K562 (cell line): ENCODE data around the gene THRSP. TPM values are rescaled to one million over a fixed set of nuclear protein-coding genes. Genes with fewer than 3 reads are reported as not detected.

Experiments used
- ATAC-seq: fragments of 200-7000 bp; cut with Tn5 transposase; 3 replicates; pipeline ENCODE4 v1.9.1; 2020; ENCODE audit warnings: moderate library complexity
- BruUV-seq: library from RNA; stranded (reverse); fragments of 400-500 nt; replicated peaks from 2 replicates; lab custom pipeline; 2021; lab: Mats Ljungman, UMichigan
- CTCF ChIA-PET: fragments of 300-600 bp; formaldehyde crosslinking; extraction: SDS; loops from one replicate; lab custom pipeline; 2021; ENCODE audit warnings: low intra/inter-chr PET ratio; lab: Yijun Ruan, JAX
- POLR2A ChIA-PET: fragments of 300-600, 350-650 bp; sonication (Branson Sonifier 250); formaldehyde crosslinking; extraction: SDS; loops from one replicate; lab custom pipeline; 2021; ENCODE audit warnings: antibody characterized with exemption, inconsistent platforms; lab: Yijun Ruan, JAX
- DNase-seq, 4 experiments: peaks; one replicate each; pipeline versions ENCODE4 v3.0.0 to v3.0.0-alpha.2; 2011 to 2018; ENCODE audit warnings: low spot score in 3 of 4, mixed read lengths in 3 of 4; ENCODE audit errors: extremely low read depth in 1 of 4
- FAIRE-seq: peaks from 2 replicates; lab custom pipeline; 2011; peaks lifted over from hg19 to GRCh38; lab: Jason Lieb, UNC
- H2AFZ ChIP-seq: 2 replicates; pipeline ENCODE4 v1.6.0; 2011; ENCODE audit warnings: low read depth, low read length, control low read depth, inconsistent platforms
- H3K27ac ChIP-seq: fragments of 200-600 bp; 3 replicates; pipeline ENCODE4 v1.8.0; 2011; ENCODE audit warnings: low read depth, mild to moderate bottlenecking, control low read depth, inconsistent platforms, low read length, moderate library complexity, mixed read lengths; ENCODE audit errors: extremely low read depth
- H3K27me3 ChIP-seq, 2 experiments: fragments of 300-600 bp in 1 of 2; 2 replicates in 1 of 2; 3 replicates in 1 of 2; pipeline versions ENCODE4 v1.6.0 to v1.8.0; 2011; ENCODE audit warnings: inconsistent platforms in 2 of 2, low read length in 2 of 2, mild to moderate bottlenecking in 1 of 2, mixed read lengths in 1 of 2, moderate library complexity in 1 of 2; ENCODE audit not compliant: control insufficient read depth in 2 of 2, insufficient read depth in 2 of 2
- H3K36me3 ChIP-seq: fragments of 300-600 bp; 3 replicates; pipeline ENCODE4 v1.8.0; 2011; ENCODE audit warnings: mild to moderate bottlenecking, low read length, inconsistent platforms; ENCODE audit not compliant: control insufficient read depth, insufficient read depth
- H3K4me1 ChIP-seq, 2 experiments: fragments of 200-600 bp in 1 of 2; replicated peaks in 1 of 2; 2 replicates in 1 of 2; 3 replicates in 1 of 2; pipeline versions ENCODE4 v1.5.1 to v1.8.0; 2011; ENCODE audit warnings: inconsistent platforms in 2 of 2, low read length in 2 of 2, mild to moderate bottlenecking in 1 of 2, mixed read lengths in 1 of 2, moderate library complexity in 1 of 2; ENCODE audit not compliant: control insufficient read depth in 2 of 2, insufficient read depth in 2 of 2
- H3K4me2 ChIP-seq: 2 replicates; pipeline ENCODE4 v1.6.1; 2011; ENCODE audit warnings: low read length, control low read depth, inconsistent platforms, mixed read lengths; ENCODE audit not compliant: insufficient read depth
- H3K4me3 ChIP-seq: fragments of 200-600 bp; sonication (generic), shearing (Covaris generic); 2 replicates; pipeline ENCODE4 v1.5.1; 2016; ENCODE audit warnings: control low read depth, inconsistent platforms
- H3K79me2 ChIP-seq: fragments of 200-600 bp; 3 replicates; pipeline ENCODE4 v1.8.0; 2011; ENCODE audit warnings: low read length, inconsistent platforms; ENCODE audit not compliant: control insufficient read depth, insufficient read depth
- H3K9ac ChIP-seq, 2 experiments: 2 replicates each; pipeline versions ENCODE4 v1.6.0 to v1.6.1; 2011; ENCODE audit warnings: low read depth in 2 of 2, low read length in 2 of 2, control low read depth in 1 of 2, inconsistent platforms in 1 of 2, mild to moderate bottlenecking in 1 of 2, mixed read lengths in 1 of 2; ENCODE audit not compliant: insufficient read depth in 1 of 2
- H3K9me1 ChIP-seq: one replicate; pipeline ENCODE4 v1.6.0; 2011; ENCODE audit warnings: inconsistent platforms, mild to moderate bottlenecking, low read length, moderate library complexity; ENCODE audit not compliant: control insufficient read depth, insufficient read depth
- H3K9me3 ChIP-seq: replicated peaks from 2 replicates; pipeline ENCODE4 v1.5.1; 2011; ENCODE audit warnings: low read depth, low read length, inconsistent platforms; ENCODE audit not compliant: control insufficient read depth, insufficient read depth
- H4K20me1 ChIP-seq: replicated peaks from 2 replicates; pipeline ENCODE4 v1.6.1; 2011; ENCODE audit warnings: low read length, inconsistent platforms, mixed read lengths; ENCODE audit not compliant: control insufficient read depth, insufficient read depth
- ZNF589 ChIP-seq: fragments of 200-800 bp; sonication (Bioruptor generic); IDR thresholded peaks from 2 replicates; pipeline ENCODE4 v1.6.1; 2016; ENCODE audit warnings: low read depth, missing genetic modification characterization, missing compliant biosample characterization
- WGBS: fragments of 100-300 bp; shearing (Covaris generic); methylation state at CpG from one replicate; pipeline ENCODE4 v1.1.6; 2016; ENCODE audit warnings: low coverage, mixed read lengths; ENCODE audit not compliant: insufficient coverage; ENCODE audit errors: missing lambda C conversion rate; 5-methylcytosine and 5-hydroxymethylcytosine counted together
- in situ Hi-C: fragments of 300-500 bp; cut with MboI; formaldehyde crosslinking; loops from 4 replicates; pipeline ENCODE4 v1.15.0; 2018; ENCODE audit warnings: inconsistent platforms, mixed read lengths
- intact Hi-C: fragments of 100-400 bp; cut with micrococcal nuclease; formaldehyde crosslinking; loops from 2 replicates; pipeline ENCODE4 v1.14.2; 2022
- polyA plus RNA-seq, 8 experiments: library from polyadenylated mRNA; depleted of rRNA in 4 of 8; stranded (reverse) in 5 of 8; unstranded in 3 of 8; fragments of >200 nt; fragmentation: Nextera tagmentation in 2 of 8; fragmentation: Illumina TruSeq in 1 of 8; extraction: Ambion mirVana in 2 of 8; extraction: Trizol in 1 of 8; gene quantifications; 2 replicates each; pipeline versions ENCODE4 v1.2.1 to v1.2.3, GENCODE V29; 2011 to 2014; ENCODE audit warnings: inconsistent platforms in 1 of 8, missing spikeins in 1 of 8
- total RNA-seq, 7 experiments: library from RNA; depleted of rRNA in 6 of 7; stranded (reverse); fragments of >200 nt in 6 of 7; fragmentation: Illumina TruSeq in 2 of 7; extraction: Trizol in 2 of 7; gene quantifications; 2 replicates each; pipeline versions ENCODE4 v1.2.1 to v1.2.3, GENCODE V29; 2011 to 2021; ENCODE audit warnings: low replicate concordance in 1 of 7
- TF ChIP-seq, protein P1 (sequence below): fragments of 250-450 bp; sonication (Bioruptor Pico); IDR thresholded peaks from 2 replicates; pipeline ENCODE4 v1.5.0; 2021; ENCODE audit warnings: mild to moderate bottlenecking, borderline replicate concordance

THRSP gene
- total and polyA plus RNA-seq, 9 of the 15 experiments (the other 6 are each of a cell fraction or from before 2014, with no cell fraction given) = 0.23 to 0.56 (median 0.31) TPM; not detected in 2

DNA sequence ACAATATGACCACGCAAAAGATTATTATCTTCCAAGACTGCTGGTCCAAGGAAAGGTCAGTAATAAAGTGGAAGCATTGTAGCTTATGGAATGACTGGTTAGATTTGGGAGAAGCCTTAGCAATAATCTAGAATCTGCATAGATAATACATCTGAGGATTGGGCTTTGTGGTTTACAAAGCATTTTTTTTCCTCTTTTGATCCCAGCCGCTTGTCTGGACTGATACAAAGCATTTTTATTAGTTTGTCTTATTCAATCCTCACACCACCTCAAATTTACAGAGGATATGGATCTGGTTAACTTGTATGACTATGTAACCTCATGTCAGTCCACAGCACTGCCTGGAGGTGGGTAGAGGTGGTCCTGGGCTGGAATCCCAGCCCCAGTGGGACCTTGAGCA, 990 bp upstream of the THRSP start:
- 6% methylated on average over 2 of the region's 2 CpGs for WGBS
- BruUV-seq = no TSS peak
- ChIA-PET POLR2A (interaction anchor here (1.1 to 2.4 kb wide), 2 partner anchors 14 to 16 kb away, joined by 5 to 7 read pairs; partner anchors contain the start of gene NDUFC2), CTCF (interaction anchor here (0.5 kb wide), 1 partner anchor 590 kb away, joined by 3 read pairs; no protein-coding TSS in a partner anchor)
- DNase-seq (peak in 1 of 4 experiments; percentile 3), ATAC-seq (no peak), FAIRE-seq (peak; percentile 11)
- in situ Hi-C loops = no loop called here
- H3K9ac ChIP-seq = no peak overlapping the region
- H3K9me1 ChIP-seq = no peaks in the 10 kb centered on the region
- H3K36me3 ChIP-seq = peaks cover 4% of the 10 kb centered on the region; the same call in 2 of the 3 replicates
- TF ChIP-seq, protein P1, sequence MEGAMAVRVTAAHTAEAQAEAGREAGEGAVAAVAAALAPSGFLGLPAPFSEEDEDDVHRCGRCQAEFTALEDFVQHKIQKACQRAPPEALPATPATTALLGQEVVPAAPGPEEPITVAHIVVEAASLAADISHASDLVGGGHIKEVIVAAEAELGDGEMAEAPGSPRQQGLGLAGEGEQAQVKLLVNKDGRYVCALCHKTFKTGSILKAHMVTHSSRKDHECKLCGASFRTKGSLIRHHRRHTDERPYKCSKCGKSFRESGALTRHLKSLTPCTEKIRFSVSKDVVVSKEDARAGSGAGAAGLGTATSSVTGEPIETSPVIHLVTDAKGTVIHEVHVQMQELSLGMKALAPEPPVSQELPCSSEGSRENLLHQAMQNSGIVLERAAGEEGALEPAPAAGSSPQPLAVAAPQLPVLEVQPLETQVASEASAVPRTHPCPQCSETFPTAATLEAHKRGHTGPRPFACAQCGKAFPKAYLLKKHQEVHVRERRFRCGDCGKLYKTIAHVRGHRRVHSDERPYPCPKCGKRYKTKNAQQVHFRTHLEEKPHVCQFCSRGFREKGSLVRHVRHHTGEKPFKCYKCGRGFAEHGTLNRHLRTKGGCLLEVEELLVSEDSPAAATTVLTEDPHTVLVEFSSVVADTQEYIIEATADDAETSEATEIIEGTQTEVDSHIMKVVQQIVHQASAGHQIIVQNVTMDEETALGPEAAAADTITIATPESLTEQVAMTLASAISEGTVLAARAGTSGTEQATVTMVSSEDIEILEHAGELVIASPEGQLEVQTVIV (CRISPR knock-in tag) = 0 out of 2 replicates have a peak, but pooled peaks have one; percentile 15
- TF ChIP-seq ZNF589 = no peak
- H2AFZ ChIP-seq = no peak overlapping the region
- peaks cover 13 to 20% of the 10 kb centered on the region in 2 experiments for H3K4me1 ChIP-seq
- H3K4me3 ChIP-seq = no peak overlapping the region
- H3K9me3 ChIP-seq = no peaks in the 10 kb centered on the region
- H3K4me2 ChIP-seq = no peak overlapping the region
- H3K27ac ChIP-seq = no peak overlapping the region
- no peaks in the 10 kb centered on the region for H4K20me1 ChIP-seq
- intact Hi-C loops = no loop called here
- H3K27me3 ChIP-seq = no peaks in the 10 kb centered on the region
- no peaks in the 10 kb centered on the region for H3K79me2 ChIP-seq
